Measurements from ENCODE around the gene RIMBP2.

Gene RIMBP2

GRCh38 chr12:130530429-130530828 lies 185.7 kb downstream of the RIMBP2 start:
- no peak for DNase-seq (ENCODE audit: low read depth)

- no peak for DNase-seq (ENCODE audit: low read depth)
Measured at GRCh38 chr12:130529781-130530180, 186.3 kb downstream of the RIMBP2 start.

- DNase-seq (ENCODE audit: low read depth) = no peak
Measured at GRCh38 chr12:130527239-130527638, 188.9 kb downstream of the RIMBP2 start.

- no peak for DNase-seq (ENCODE audit: low read depth)
Measured at GRCh38 chr12:130526813-130527212, 189.3 kb downstream of the RIMBP2 start.

DNA sequence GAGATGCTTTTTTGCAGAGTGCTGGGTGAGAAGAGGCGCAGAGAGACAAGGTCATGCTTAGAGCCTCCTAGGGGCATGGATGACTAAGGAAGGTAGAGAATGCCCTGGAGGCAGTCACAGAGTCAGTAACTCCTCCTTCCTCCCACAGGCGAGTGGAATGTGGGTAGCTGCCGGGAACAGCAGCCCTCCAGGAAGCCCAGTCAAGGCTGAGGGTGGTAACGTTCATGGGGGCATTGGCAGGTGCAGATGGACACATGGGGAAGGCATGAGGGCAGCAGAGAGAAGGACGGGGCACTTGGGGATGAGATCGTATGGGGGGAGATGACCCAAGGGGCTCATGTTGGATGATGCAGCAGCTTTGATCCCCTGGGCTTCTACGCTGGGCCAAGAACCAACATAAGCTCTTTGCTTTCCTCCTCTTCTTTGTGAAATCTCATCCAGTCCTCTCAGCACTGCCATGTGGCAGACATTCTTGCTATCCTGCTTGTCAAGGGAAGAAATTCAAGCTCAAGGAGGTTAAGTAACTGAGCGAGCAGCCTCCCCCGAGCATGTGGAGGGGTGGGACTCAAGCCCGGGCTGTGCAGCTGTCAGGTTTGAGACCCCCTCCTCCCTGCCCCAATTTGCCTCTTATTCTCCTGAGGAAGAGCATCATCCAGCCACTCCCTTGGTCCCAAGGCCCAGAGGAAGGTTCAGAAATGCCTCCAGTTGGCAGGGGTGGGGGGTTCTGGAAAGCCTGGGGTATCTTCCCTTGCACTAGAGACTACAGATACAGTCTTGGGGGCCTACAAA lies 190.5 kb downstream of the RIMBP2 start:
- no peak for DNase-seq (ENCODE audit: low read depth)

DNA sequence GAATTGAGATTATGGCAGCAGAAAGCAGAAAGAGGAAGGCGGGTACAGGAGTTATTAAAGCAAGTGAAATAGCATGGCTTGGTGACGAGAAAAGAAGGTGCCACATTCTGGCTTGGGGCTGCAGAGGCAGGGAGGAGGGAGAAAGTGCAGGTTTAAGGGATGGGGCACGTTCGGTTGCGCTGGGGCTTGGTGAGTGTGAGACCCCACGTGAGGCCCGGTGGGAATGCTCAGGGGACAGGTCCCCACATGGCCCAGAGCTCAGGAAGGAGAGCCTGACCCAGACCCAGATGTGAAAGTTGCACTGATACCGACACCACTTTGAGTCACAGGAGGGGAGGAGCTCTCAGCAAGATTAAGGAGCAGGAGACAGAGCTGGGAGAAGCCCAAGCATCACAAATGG lies 191.3 kb downstream of the RIMBP2 start:
- no peak for DNase-seq (ENCODE audit: low read depth)

GRCh38 chr12:130523863-130524614 lies 192.1 kb downstream of the RIMBP2 start:
- no peak for DNase-seq (ENCODE audit: low read depth)

DNA sequence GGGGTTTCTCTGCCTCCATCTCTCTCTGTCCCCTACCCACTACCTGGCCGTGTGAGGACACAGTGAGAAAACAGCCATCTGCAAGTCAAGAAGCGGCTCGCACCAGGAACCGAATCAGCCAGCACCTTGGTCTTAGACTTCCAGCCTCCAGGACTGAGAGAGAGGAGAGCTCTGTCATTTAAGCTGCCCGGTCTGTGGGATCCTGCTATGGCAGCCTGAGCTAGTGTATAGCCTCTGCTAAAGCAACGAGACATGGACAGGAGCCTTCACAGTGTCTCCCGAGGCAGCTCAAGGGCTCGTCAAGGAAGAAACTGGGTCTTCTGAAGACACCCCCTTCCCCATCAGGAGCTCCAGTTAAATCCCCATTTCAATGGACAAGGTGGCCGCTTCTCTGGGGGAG lies 192.9 kb downstream of the RIMBP2 start:
- DNase-seq (ENCODE audit: low read depth) = no peak

- DNase-seq (ENCODE audit: low read depth) = no peak
Measured at GRCh38 chr12:130522244-130522834, 193.8 kb downstream of the RIMBP2 start.

- DNase-seq (ENCODE audit: low read depth) = no peak
Measured at GRCh38 chr12:130521375-130522124, 194.5 kb downstream of the RIMBP2 start.

GRCh38 chr12:130520784-130521183 lies 195.3 kb downstream of the RIMBP2 start:
- DNase-seq (ENCODE audit: low read depth) = no peak

GRCh38 chr12:130517588-130517987 lies 198.5 kb downstream of the RIMBP2 start:
- DNase-seq (ENCODE audit: low read depth) = no peak

GRCh38 chr12:130514149-130514551 lies 201.9 kb downstream of the RIMBP2 start:
- no peak for DNase-seq (ENCODE audit: low read depth)

DNA sequence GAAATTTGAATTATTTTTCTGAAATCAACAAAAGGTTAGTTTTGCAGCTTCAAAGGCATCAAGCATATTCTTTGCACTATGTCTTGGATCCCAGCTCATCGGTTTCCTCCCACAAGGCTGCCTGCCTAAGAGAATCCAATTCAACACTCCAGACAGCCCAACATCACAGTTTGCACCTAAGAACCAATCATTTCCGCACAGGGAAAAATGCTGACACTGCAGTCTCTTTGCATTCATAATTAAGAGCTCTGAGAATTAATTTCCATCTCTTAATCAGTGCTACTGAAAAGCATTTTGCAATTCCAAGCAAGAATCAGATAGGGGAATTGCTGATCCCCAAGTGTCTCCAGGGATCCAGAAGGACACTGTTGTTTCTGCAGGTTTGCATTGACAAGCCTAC lies 202.5 kb downstream of the RIMBP2 start:
- no peak for DNase-seq (ENCODE audit: low read depth)

DNA sequence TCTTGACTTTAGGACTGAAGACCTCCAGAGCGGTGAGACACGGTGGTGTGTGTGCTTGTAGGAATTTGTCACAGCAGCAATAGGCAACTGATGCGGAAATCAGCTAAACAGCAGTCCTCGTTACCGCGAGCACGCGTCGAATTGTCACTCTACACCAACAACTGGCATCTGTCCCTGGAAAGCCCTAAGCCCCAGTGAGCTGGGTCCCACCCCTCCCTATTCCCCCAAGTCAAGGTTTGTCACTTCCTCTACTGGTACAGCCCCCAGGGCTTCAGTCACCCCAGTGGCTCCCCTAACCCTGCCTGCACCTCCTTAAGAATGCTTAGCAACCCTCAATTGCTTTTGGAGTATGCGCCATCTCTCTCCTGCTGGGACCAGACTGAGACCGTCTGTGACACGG lies 204.8 kb downstream of the RIMBP2 start:
- no peak for DNase-seq (ENCODE audit: low read depth)

- DNase-seq (ENCODE audit: low read depth) = no peak
Measured at GRCh38 chr12:130509454-130509853, 206.6 kb downstream of the RIMBP2 start.

GRCh38 chr12:130508847-130509246 lies 207.3 kb downstream of the RIMBP2 start:
- no peak for DNase-seq (ENCODE audit: low read depth)

- no peak for DNase-seq (ENCODE audit: low read depth)
Measured at GRCh38 chr12:130508318-130508717, 207.8 kb downstream of the RIMBP2 start.

DNA sequence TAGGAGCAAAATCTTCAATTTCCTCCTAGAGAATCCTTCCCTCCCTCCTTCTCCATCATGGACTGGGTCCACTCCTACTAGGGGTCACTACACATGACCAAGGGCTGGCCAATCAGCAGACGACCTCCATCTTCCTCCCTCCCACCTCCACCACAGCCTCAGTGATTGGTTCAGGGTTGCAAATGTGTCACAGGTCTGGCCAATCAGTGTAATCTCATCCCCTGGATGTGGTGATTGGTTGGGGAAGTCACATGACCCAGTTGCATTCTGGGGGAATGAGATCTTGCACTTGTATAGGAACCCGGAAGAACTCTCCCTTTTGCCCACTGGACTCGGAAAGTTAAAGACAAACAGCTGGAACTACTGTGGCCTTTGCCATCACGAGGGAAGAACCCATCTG lies 209.3 kb downstream of the RIMBP2 start:
- DNase-seq (ENCODE audit: low read depth) = no peak

DNA sequence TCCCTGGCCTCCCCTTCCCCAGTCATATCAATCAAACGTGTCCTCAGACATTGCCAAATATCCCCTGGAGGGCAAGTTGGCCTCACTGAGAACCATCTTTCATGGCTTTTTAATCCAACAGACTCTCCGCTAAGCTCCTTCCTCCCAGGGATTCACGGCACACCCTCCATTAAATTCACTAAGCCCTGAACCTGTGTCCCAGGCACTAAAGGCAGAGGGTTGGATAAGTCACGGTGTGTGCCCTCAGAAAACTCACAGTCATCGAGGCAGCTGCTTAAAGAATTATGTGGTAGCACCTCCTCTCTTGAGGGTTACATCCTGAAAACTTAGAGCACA lies 211.3 kb downstream of the RIMBP2 start:
- DNase-seq (ENCODE audit: low read depth) = no peak

DNA sequence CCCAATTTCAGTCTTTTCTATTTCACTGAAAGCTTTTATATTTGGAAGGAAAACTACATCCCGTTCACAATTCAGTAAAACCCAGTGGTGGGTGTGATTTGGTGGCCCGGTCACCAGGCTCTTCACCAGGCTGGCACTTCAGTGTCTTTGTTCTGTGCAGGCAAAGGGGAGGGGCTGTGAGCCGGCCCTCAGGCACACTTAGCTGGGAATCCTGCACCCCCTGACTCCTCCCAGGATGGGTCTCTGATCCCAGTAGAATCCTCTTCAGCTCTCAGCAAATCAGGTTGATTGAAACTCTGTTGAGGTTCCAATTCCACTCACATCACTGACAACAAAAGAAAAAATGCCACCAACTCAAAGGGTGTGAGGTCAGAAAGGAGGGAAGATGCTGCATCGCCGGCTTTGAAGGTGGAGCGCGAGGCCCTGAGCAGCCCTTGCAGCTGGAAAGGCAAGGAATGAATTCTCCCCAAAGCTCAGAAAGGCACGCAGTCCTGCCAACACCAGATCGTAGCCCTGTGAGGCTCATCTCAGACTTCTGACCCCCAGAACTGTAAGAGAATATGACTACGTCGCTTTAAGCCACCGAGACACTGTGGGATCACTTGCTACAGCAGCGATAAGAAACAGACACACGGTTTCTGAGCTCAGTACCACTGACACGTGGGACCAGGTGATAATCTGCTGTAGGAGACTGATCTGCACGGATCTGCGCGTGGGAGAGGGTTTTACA lies 211.8 kb downstream of the RIMBP2 start:
- DNase-seq (ENCODE audit: low read depth) = no peak

DNA sequence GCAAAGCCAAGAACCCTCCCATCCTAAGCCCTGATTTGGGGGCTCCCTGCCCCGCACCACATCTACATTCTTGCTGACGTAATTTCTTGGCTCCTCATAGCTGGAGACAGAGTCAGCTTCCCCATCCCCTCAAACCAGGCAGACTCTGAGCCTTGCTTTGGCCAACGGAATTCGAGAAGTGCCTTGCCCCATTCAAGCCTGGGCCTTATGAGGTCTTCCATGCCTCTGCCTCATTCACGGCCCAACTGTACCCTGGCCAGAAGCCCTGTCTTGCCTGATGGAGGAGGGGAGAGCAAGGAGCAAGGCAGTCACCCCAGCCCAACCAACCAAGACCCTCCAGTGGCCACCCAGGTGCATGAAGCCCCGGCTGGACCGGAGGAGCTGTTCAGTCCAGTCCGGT lies 214.3 kb downstream of the RIMBP2 start:
- DNase-seq (ENCODE audit: low read depth) = no peak

Measured in stromal cell of bone marrow (primary cell).